ENCODE measurements around the gene TECPR2. TPM values are rescaled to one million over a fixed set of nuclear protein-coding genes. Genes with fewer than 3 reads are reported as not detected.

TECPR2 gene
- total RNA-seq, 1 experiment from 2014 or later = 21.3 TPM

Small RNA genes within 50 kb of the gene (microRNA-seq; reads per million reads assigned to microRNA genes)
- not detected for gene MIR4309 (ENCODE audit: borderline number of aligned reads)

Other genes with a start within 250 kb of the TECPR2 start
- 25.6 to 27.5 TPM (median 25.9 TPM) in 3 replicates for gene WDR20, start 223.0 kb upstream of the TECPR2 start, total RNA-seq (2021)
- 2.0 to 2.7 TPM (median 2.6 TPM) in 3 replicates for gene MOK, start 57.8 kb upstream of the TECPR2 start, total RNA-seq (2021)
- gene ZNF839, start 43.2 kb upstream of the TECPR2 start, total RNA-seq (2021) = 15.1 to 16.6 TPM (median 15.2 TPM) in 3 replicates
- gene CINP, start 51 bp upstream of the TECPR2 start, total RNA-seq (2021) = 38.3 to 43.8 TPM (median 39.5 TPM) in 3 replicates
- 55.6 to 63.8 TPM (median 56.6 TPM) in 3 replicates for gene ANKRD9, start 146.8 kb downstream of the TECPR2 start, total RNA-seq (2021)
- gene RCOR1, start 229.7 kb downstream of the TECPR2 start, total RNA-seq (2021) = 25.1 to 25.4 TPM (median 25.4 TPM) in 3 replicates